ENCODE measurements around the gene RELA.
"Not testable (repeated sequence)": the region's sequence is repeated elsewhere in the genome, so short reads cannot be mapped to it uniquely, and the experiment has no call there.

The RELA gene

GRCh38 chr11:65663639-65664200 lies 1.0 kb upstream of the RELA start:
- DNase-seq = no peak

- DNase-seq = no peak
Measured at GRCh38 chr11:65662247-65662798, 393 bp downstream of the RELA start.

- no peak for DNase-seq
Measured at GRCh38 chr11:65661599-65662246, 993 bp downstream of the RELA start.

- not testable (repeated sequence) for DNase-seq
Measured at GRCh38 chr11:65660908-65661307, 1.8 kb downstream of the RELA start.

GRCh38 chr11:65660038-65660437 lies 2.7 kb downstream of the RELA start:
- DNase-seq = no peak

- no peak for DNase-seq
Measured at GRCh38 chr11:65658174-65659021, 4.3 kb downstream of the RELA start.

GRCh38 chr11:65657426-65657825 lies 5.3 kb downstream of the RELA start:
- DNase-seq = no peak

GRCh38 chr11:65655570-65656332 lies 7.0 kb downstream of the RELA start:
- no peak for DNase-seq

GRCh38 chr11:65654375-65655349 lies 8.1 kb downstream of the RELA start:
- DNase-seq = no peak

GRCh38 chr11:65653229-65654225 lies 9.2 kb downstream of the RELA start:
- DNase-seq = no peak

- peak; percentile 18 for DNase-seq
Measured at GRCh38 chr11:65652511-65653228, 10.0 kb downstream of the RELA start.

- no peak for DNase-seq
Measured at GRCh38 chr11:65651589-65652510, 10.9 kb downstream of the RELA start.

- DNase-seq = no peak
Measured at GRCh38 chr11:65651339-65651588, 11.5 kb downstream of the RELA start.

- DNase-seq = no peak
Measured at GRCh38 chr11:65650547-65651338, 12.0 kb downstream of the RELA start.

GRCh38 chr11:65649656-65650546 lies 12.8 kb downstream of the RELA start:
- DNase-seq = no peak

GRCh38 chr11:65648997-65649493 lies 13.7 kb downstream of the RELA start:
- no peak for DNase-seq
